NCI-H2196 (cell line): ENCODE results near the gene CYP2A6.
"Not testable (repeated sequence)": the region's sequence is repeated elsewhere in the genome, so short reads cannot be mapped to it uniquely, and the experiment has no call there.

Experiments used
- DNase-seq: peaks from one replicate; lab custom pipeline; 2025; ENCODE audit not compliant: unreplicated experiment; lab: John Stamatoyannopoulos, UW

The CYP2A6 gene

GRCh38 chr19:40846722-40847121 lies 3.5 kb downstream of the CYP2A6 start:
- not testable (repeated sequence) for DNase-seq

- not testable (repeated sequence) for DNase-seq
These were observed 6.6 kb downstream of the CYP2A6 start for GRCh38 chr19:40843653-40844052.

- not testable (repeated sequence) for DNase-seq
These were observed 7.1 kb downstream of the CYP2A6 start for GRCh38 chr19:40842997-40843652.

- not testable (repeated sequence) for DNase-seq
These were observed 8.2 kb downstream of the CYP2A6 start for GRCh38 chr19:40842012-40842411.

GRCh38 chr19:40838477-40838876 lies 11.8 kb downstream of the CYP2A6 start:
- not testable (repeated sequence) for DNase-seq

- DNase-seq, result no peak
These were observed 13.4 kb downstream of the CYP2A6 start for GRCh38 chr19:40836754-40837429.

GRCh38 chr19:40833728-40834533 lies 16.3 kb downstream of the CYP2A6 start:
- DNase-seq, result not testable (repeated sequence)

- DNase-seq, result not testable (repeated sequence)
These were observed 17.8 kb downstream of the CYP2A6 start for GRCh38 chr19:40832431-40832790.

GRCh38 chr19:40831502-40832430 lies 18.5 kb downstream of the CYP2A6 start:
- DNase-seq, result peak; percentile 86

- not testable (repeated sequence) for DNase-seq
These were observed 19.5 kb downstream of the CYP2A6 start for GRCh38 chr19:40830741-40831140.

- no peak for DNase-seq
These were observed 21.0 kb downstream of the CYP2A6 start for GRCh38 chr19:40829205-40829604.

- no peak for DNase-seq
These were observed 22.6 kb downstream of the CYP2A6 start for GRCh38 chr19:40827386-40828247.

GRCh38 chr19:40826699-40827385 lies 23.4 kb downstream of the CYP2A6 start:
- DNase-seq, result not testable (repeated sequence)

GRCh38 chr19:40826312-40826698 lies 23.9 kb downstream of the CYP2A6 start:
- not testable (repeated sequence) for DNase-seq

GRCh38 chr19:40825460-40826095 lies 24.7 kb downstream of the CYP2A6 start:
- DNase-seq, result not testable (repeated sequence)

- DNase-seq, result not testable (repeated sequence)
These were observed 25.3 kb downstream of the CYP2A6 start for GRCh38 chr19:40824916-40825315.

GRCh38 chr19:40822704-40823553 lies 27.3 kb downstream of the CYP2A6 start:
- DNase-seq, result not testable (repeated sequence)

- no peak for DNase-seq
These were observed 28.1 kb downstream of the CYP2A6 start for GRCh38 chr19:40822161-40822560.
